ENCODE data around the gene SERINC1.

GRCh38 chr6:122482750-122483080, 11.1 kb upstream of the SERINC1 start:
- no peak for TF ChIP-seq CTCF (IDR thresholded peaks at IDR 0.05)
- TF ChIP-seq POLR2AphosphoS5 (IDR thresholded peaks at IDR 0.05): no peak
- no peak for TF ChIP-seq POLR2A (IDR thresholded peaks at IDR 0.05; ENCODE audit: low read depth)
- TF ChIP-seq EP300 (IDR thresholded peaks at IDR 0.05): no peak
